ENCODE measurements around the gene ZNF639.

ZNF639 gene

DNA sequence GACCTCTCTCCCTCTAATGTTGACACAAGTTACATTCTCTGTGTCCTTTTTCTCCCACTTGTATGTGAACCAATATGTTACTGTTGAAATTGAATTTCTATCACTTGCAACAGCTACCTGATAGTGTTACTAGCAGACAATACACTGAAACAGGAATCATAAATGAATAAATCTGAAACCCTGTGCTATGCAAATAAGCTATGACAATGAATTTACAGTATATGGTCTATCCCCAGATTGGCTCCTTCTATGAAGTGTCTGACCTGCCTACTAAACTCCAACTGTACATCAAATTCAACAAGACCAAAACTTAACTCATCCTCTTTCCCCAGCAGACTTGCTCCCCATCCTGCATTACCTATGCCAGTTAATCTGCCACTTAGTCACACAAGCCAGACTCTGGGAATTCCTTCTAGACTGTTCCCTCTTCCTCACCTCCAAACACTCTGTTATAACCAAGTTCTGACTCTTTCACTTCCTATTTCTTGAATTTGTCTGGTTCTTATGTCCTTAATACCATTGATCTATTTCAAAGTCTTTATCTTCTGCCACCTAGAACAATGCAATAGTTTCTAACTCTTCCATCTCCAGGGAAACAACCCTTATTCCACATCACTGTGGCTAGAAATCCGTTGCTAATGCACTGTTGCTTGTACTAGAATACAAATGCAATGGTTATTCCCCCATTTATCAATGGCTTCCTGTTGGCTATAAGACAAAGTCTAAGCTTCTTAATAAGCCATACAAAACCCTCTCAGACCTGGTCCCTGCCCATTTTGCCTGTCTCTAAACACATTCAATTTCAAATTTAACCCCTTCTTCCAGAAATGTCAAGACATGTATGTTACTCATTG, 13.4 kb upstream of the ZNF639 start:
- Histone ChIP-seq H3F3A (ENCODE audit: insufficient read depth, low read length) (no peaks in the 10 kb centered on the region), H3K4me2 (ENCODE audit: low read depth, low read length) (no peak overlapping the region), H2AFZ (ENCODE audit: low read length) (no peak overlapping the region), H3K27ac (ENCODE audit: low read length) (no peak overlapping the region), H4K20me1 (ENCODE audit: insufficient read depth, low read length) (no peaks in the 10 kb centered on the region), H3K9ac (ENCODE audit: low read length) (no peak overlapping the region), H3K9me3 (replicated peaks; ENCODE audit: insufficient read depth, low read length) (no peaks in the 10 kb centered on the region), H3K36me3 (replicated peaks; ENCODE audit: insufficient read depth, low read length) (no peaks in the 10 kb centered on the region), H3K4me1 (ENCODE audit: low read length) (no peaks in the 10 kb centered on the region), H3K9me2 (replicated peaks; ENCODE audit: insufficient read depth, low read length) (no peaks in the 10 kb centered on the region), H3K79me2 (ENCODE audit: low read length) (no peaks in the 10 kb centered on the region), H3K4me3 (ENCODE audit: low read length) (no peak overlapping the region), H3K27me3 (replicated peaks; ENCODE audit: insufficient read depth, low read length) (peaks cover 3% of the 10 kb centered on the region; the same call in 1 of the 2 replicates)
- no peak for DNase-seq
- TF ChIP-seq EZH2phosphoT487 (IDR thresholded peaks at IDR 0.05; ENCODE audit: low read length) (no peak), EZH2 (optimal IDR thresholded peaks at IDR 0.05; ENCODE audit: low read depth, low read length) (no peak)
- TF ChIP-seq, protein P1, sequence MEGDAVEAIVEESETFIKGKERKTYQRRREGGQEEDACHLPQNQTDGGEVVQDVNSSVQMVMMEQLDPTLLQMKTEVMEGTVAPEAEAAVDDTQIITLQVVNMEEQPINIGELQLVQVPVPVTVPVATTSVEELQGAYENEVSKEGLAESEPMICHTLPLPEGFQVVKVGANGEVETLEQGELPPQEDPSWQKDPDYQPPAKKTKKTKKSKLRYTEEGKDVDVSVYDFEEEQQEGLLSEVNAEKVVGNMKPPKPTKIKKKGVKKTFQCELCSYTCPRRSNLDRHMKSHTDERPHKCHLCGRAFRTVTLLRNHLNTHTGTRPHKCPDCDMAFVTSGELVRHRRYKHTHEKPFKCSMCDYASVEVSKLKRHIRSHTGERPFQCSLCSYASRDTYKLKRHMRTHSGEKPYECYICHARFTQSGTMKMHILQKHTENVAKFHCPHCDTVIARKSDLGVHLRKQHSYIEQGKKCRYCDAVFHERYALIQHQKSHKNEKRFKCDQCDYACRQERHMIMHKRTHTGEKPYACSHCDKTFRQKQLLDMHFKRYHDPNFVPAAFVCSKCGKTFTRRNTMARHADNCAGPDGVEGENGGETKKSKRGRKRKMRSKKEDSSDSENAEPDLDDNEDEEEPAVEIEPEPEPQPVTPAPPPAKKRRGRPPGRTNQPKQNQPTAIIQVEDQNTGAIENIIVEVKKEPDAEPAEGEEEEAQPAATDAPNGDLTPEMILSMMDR (IDR thresholded peaks at IDR 0.05; ENCODE audit: low read length) = no peak

DNA sequence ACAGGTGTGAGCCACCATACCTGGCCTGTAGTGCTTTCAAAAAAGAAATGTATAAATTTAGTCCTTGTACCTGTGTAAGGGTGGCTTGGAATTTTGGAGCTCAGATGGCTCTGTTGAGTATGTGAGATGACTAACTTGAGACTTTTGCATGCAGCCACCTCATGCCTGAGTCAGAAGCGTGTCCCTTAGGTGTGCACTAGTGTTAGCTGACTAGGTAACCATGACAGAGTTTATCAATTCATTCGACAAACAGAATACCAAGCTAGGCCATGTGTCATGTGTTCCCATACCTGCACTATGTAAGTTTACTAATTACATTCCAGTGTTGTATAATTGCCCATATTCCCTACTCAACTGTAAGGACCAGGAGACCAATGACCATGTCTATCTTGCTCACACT, 4.0 kb upstream of the ZNF639 start:
- Histone ChIP-seq H3K9me2 (replicated peaks; ENCODE audit: insufficient read depth, low read length) (no peaks in the 10 kb centered on the region), H3K27ac (ENCODE audit: low read length) (no peak overlapping the region), H3K9me3 (replicated peaks; ENCODE audit: insufficient read depth, low read length) (no peaks in the 10 kb centered on the region), H3K4me2 (ENCODE audit: low read depth, low read length) (no peak overlapping the region), H3K4me1 (ENCODE audit: low read length) (peaks cover 15% of the 10 kb centered on the region), H2AFZ (ENCODE audit: low read length) (no peak overlapping the region), H4K20me1 (ENCODE audit: insufficient read depth, low read length) (0 out of 2 replicates have a peak, but pooled peaks cover 2% of the 10 kb centered on the region), H3K27me3 (replicated peaks; ENCODE audit: insufficient read depth, low read length) (peaks cover 60% of the 10 kb centered on the region), H3K4me3 (ENCODE audit: low read length) (no peak overlapping the region), H3K9ac (ENCODE audit: low read length) (no peak overlapping the region), H3K36me3 (replicated peaks; ENCODE audit: insufficient read depth, low read length) (no peaks in the 10 kb centered on the region), H3F3A (ENCODE audit: insufficient read depth, low read length) (peaks cover 13% of the 10 kb centered on the region), H3K79me2 (ENCODE audit: low read length) (peaks cover 8% of the 10 kb centered on the region)
- TF ChIP-seq EZH2 (optimal IDR thresholded peaks at IDR 0.05; ENCODE audit: low read depth, low read length) (no peak), EZH2phosphoT487 (IDR thresholded peaks at IDR 0.05; ENCODE audit: low read length) (no peak)
- TF ChIP-seq, protein P1 (IDR thresholded peaks at IDR 0.05; ENCODE audit: low read length) = no peak
- no peak for DNase-seq

DNA sequence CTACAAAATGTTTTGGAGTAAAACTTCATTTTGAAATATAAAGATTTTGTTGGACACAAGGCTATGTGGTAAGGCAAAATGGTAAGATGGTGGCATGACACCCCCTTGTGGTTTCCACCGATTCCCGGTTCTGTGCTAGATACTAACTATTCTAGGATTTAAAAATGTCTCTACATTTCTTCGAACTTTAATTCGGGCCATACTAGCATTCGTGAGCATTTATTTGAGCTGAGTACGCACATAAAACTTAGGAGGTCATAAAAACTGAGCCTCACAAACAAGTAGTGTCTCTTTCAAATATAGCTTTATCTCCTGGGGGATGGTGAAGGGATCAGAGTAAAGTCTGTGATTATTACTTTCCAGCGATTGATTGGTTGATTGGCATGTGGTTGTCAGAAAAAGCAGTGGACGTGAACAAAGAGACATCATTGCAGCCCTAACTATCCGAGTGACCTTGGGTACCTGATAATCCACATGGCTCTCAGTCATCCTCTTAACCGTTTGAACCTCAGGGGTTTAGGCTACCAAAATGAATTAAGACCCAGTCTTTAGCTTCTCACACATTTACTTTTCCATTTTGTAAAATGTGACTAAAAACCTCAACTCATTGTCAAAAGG, 1.1 kb upstream of the ZNF639 start:
- Histone ChIP-seq H3K9me2 (replicated peaks; ENCODE audit: insufficient read depth, low read length) (no peaks in the 10 kb centered on the region), H3K4me1 (ENCODE audit: low read length) (peaks cover 24% of the 10 kb centered on the region), H2AFZ (ENCODE audit: low read length) (no peak overlapping the region; the same call in 1 of the 2 replicates), H3K36me3 (replicated peaks; ENCODE audit: insufficient read depth, low read length) (0 out of 2 replicates have a peak, but pooled peaks cover 2% of the 10 kb centered on the region), H3K79me2 (ENCODE audit: low read length) (peaks cover 35% of the 10 kb centered on the region), H3K4me3 (ENCODE audit: low read length) (peak overlapping the region; percentile 82), H3K9me3 (replicated peaks; ENCODE audit: insufficient read depth, low read length) (no peaks in the 10 kb centered on the region), H3K4me2 (ENCODE audit: low read depth, low read length) (peak overlapping the region; percentile 97), H3K9ac (ENCODE audit: low read length) (peak overlapping the region; percentile 62; the same call in 1 of the 2 replicates), H3K27ac (ENCODE audit: low read length) (no peak overlapping the region), H4K20me1 (ENCODE audit: insufficient read depth, low read length) (no peaks in the 10 kb centered on the region), H3F3A (ENCODE audit: insufficient read depth, low read length) (peaks cover 16% of the 10 kb centered on the region), H3K27me3 (replicated peaks; ENCODE audit: insufficient read depth, low read length) (peaks cover 46% of the 10 kb centered on the region)
- DNase-seq = peak; percentile 49
- no peak for TF ChIP-seq EZH2 (optimal IDR thresholded peaks at IDR 0.05; ENCODE audit: low read depth, low read length)
- TF ChIP-seq, protein P1 (IDR thresholded peaks at IDR 0.05; ENCODE audit: low read length) = peak; percentile 63

Measured in MM.1S (cell line).